Measurements from ENCODE around the gene ADGRD2.

GRCh38 chr9:124485936-124486335 is 35.7 kb downstream of the ADGRD2 start:
- TF ChIP-seq, protein P1, sequence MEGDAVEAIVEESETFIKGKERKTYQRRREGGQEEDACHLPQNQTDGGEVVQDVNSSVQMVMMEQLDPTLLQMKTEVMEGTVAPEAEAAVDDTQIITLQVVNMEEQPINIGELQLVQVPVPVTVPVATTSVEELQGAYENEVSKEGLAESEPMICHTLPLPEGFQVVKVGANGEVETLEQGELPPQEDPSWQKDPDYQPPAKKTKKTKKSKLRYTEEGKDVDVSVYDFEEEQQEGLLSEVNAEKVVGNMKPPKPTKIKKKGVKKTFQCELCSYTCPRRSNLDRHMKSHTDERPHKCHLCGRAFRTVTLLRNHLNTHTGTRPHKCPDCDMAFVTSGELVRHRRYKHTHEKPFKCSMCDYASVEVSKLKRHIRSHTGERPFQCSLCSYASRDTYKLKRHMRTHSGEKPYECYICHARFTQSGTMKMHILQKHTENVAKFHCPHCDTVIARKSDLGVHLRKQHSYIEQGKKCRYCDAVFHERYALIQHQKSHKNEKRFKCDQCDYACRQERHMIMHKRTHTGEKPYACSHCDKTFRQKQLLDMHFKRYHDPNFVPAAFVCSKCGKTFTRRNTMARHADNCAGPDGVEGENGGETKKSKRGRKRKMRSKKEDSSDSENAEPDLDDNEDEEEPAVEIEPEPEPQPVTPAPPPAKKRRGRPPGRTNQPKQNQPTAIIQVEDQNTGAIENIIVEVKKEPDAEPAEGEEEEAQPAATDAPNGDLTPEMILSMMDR (IDR thresholded peaks at IDR 0.05): no peak
- TF ChIP-seq POLR2A (IDR thresholded peaks at IDR 0.05): no peak

All from Peyer's patch (tissue), 4 donors.